NCI-H1436 (cell line): Measurements from ENCODE around the gene GORAB.

Experiments
- DNase-seq: peaks from one replicate; lab custom pipeline; 2025; lab: John Stamatoyannopoulos, UW

The GORAB gene

GRCh38 chr1:170538687-170539086, 6.7 kb downstream of the GORAB start:
- DNase-seq = no peak

- DNase-seq = no peak
These were observed 7.2 kb downstream of the GORAB start for GRCh38 chr1:170539154-170539553.

- DNase-seq = no peak
These were observed 12.7 kb downstream of the GORAB start for GRCh38 chr1:170544624-170545023.

- DNase-seq = no peak
These were observed 13.5 kb downstream of the GORAB start for GRCh38 chr1:170545476-170545875.

- no peak for DNase-seq
These were observed 15.3 kb downstream of the GORAB start for GRCh38 chr1:170547255-170547654.

- DNase-seq = no peak
These were observed 16.5 kb downstream of the GORAB start for GRCh38 chr1:170548497-170548896.

GRCh38 chr1:170555370-170555769, 23.4 kb downstream of the GORAB start:
- DNase-seq = no peak

GRCh38 chr1:170556917-170557316, 25.0 kb downstream of the GORAB start:
- DNase-seq = no peak

- no peak for DNase-seq
These were observed 26.8 kb downstream of the GORAB start for GRCh38 chr1:170558731-170559130.

- no peak for DNase-seq
These were observed 27.2 kb downstream of the GORAB start for GRCh38 chr1:170559166-170559565.

GRCh38 chr1:170560681-170561285, 28.8 kb downstream of the GORAB start:
- DNase-seq = no peak

- DNase-seq = no peak
These were observed 30.8 kb downstream of the GORAB start for GRCh38 chr1:170562646-170563338.

GRCh38 chr1:170567214-170567613, 35.2 kb downstream of the GORAB start:
- no peak for DNase-seq

GRCh38 chr1:170568197-170568596, 36.2 kb downstream of the GORAB start:
- DNase-seq = no peak

- DNase-seq = no peak
These were observed 45.0 kb downstream of the GORAB start for GRCh38 chr1:170576980-170577379.

GRCh38 chr1:170578359-170578758, 46.4 kb downstream of the GORAB start:
- no peak for DNase-seq

GRCh38 chr1:170580636-170581440, 48.9 kb downstream of the GORAB start:
- DNase-seq = no peak

GRCh38 chr1:170583186-170583585, 51.2 kb downstream of the GORAB start:
- DNase-seq = no peak

GRCh38 chr1:170586321-170587252, 54.6 kb downstream of the GORAB start:
- DNase-seq = no peak

GRCh38 chr1:170587253-170587593, 55.3 kb downstream of the GORAB start:
- DNase-seq = no peak

- DNase-seq = no peak
These were observed 59.1 kb downstream of the GORAB start for GRCh38 chr1:170590921-170591705.
